Ishikawa (cell line): ENCODE measurements around the gene SRPK2.

ENCODE experiments used
- CEBPB ChIP-seq: IDR thresholded peaks from 2 replicates; pipeline ENCODE4 v1.6.1; 2012
- CREB1 ChIP-seq: IDR thresholded peaks from 2 replicates; pipeline ENCODE4 v1.6.1; 2012; ENCODE audit warnings: low read depth
- EGR1 ChIP-seq: IDR thresholded peaks from 2 replicates; pipeline ENCODE4 v1.6.1; 2012
- EP300 ChIP-seq: IDR thresholded peaks from 2 replicates; pipeline ENCODE4 v1.6.1; 2012; ENCODE audit warnings: borderline replicate concordance
- FOXM1 ChIP-seq: IDR thresholded peaks from 2 replicates; pipeline ENCODE4 v1.6.1; 2012; ENCODE audit warnings: low read depth, borderline replicate concordance
- NFIC ChIP-seq: IDR thresholded peaks from 2 replicates; pipeline ENCODE4 v1.6.1; 2012
- RAD21 ChIP-seq: IDR thresholded peaks from 2 replicates; pipeline ENCODE4 v1.6.1; 2012; ENCODE audit warnings: low read depth
- TAF1 ChIP-seq: IDR thresholded peaks from 2 replicates; pipeline ENCODE4 v1.6.1; 2012; ENCODE audit warnings: low read depth, mild to moderate bottlenecking
- TCF12 ChIP-seq: IDR thresholded peaks from 2 replicates; pipeline ENCODE4 v1.6.1; 2012; ENCODE audit warnings: low read depth
- TEAD4 ChIP-seq: IDR thresholded peaks from 2 replicates; pipeline ENCODE4 v1.6.1; 2012
- YY1 ChIP-seq: IDR thresholded peaks from 2 replicates; pipeline ENCODE4 v1.6.1; 2012; ENCODE audit warnings: low read depth
- ZBTB7A ChIP-seq: IDR thresholded peaks from 2 replicates; pipeline ENCODE4 v1.6.1; 2012; ENCODE audit warnings: low read depth
- TF ChIP-seq, protein P1 (sequence below): IDR thresholded peaks from 2 replicates; pipeline ENCODE4 v1.6.1; 2012
- TF ChIP-seq, protein P2 (sequence below): IDR thresholded peaks from 2 replicates; pipeline ENCODE4 v1.6.1; 2012; ENCODE audit warnings: low read depth, mild to moderate bottlenecking
- TF ChIP-seq, protein P3 (sequence below): IDR thresholded peaks from 2 replicates; pipeline ENCODE4 v1.6.1; 2012

SRPK2 gene

GRCh38 chr7:105319578-105319977, 69.1 kb downstream of the SRPK2 start:
- TF ChIP-seq EGR1 (no peak), FOXM1 (no peak), EP300 (no peak), NFIC (no peak), TAF1 (no peak), CREB1 (no peak)
- TF ChIP-seq, protein P1, sequence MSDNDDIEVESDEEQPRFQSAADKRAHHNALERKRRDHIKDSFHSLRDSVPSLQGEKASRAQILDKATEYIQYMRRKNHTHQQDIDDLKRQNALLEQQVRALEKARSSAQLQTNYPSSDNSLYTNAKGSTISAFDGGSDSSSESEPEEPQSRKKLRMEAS: no peak
- TF ChIP-seq, protein P2, sequence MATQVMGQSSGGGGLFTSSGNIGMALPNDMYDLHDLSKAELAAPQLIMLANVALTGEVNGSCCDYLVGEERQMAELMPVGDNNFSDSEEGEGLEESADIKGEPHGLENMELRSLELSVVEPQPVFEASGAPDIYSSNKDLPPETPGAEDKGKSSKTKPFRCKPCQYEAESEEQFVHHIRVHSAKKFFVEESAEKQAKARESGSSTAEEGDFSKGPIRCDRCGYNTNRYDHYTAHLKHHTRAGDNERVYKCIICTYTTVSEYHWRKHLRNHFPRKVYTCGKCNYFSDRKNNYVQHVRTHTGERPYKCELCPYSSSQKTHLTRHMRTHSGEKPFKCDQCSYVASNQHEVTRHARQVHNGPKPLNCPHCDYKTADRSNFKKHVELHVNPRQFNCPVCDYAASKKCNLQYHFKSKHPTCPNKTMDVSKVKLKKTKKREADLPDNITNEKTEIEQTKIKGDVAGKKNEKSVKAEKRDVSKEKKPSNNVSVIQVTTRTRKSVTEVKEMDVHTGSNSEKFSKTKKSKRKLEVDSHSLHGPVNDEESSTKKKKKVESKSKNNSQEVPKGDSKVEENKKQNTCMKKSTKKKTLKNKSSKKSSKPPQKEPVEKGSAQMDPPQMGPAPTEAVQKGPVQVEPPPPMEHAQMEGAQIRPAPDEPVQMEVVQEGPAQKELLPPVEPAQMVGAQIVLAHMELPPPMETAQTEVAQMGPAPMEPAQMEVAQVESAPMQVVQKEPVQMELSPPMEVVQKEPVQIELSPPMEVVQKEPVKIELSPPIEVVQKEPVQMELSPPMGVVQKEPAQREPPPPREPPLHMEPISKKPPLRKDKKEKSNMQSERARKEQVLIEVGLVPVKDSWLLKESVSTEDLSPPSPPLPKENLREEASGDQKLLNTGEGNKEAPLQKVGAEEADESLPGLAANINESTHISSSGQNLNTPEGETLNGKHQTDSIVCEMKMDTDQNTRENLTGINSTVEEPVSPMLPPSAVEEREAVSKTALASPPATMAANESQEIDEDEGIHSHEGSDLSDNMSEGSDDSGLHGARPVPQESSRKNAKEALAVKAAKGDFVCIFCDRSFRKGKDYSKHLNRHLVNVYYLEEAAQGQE: no peak

GRCh38 chr7:105316578-105317344, 72.0 kb downstream of the SRPK2 start:
- TF ChIP-seq, protein P2: no peak
- TF ChIP-seq YY1 (no peak), CREB1 (no peak), EP300 (no peak), TAF1 (no peak), EGR1 (no peak), ZBTB7A (no peak), TEAD4 (no peak), FOXM1 (no peak)
- TF ChIP-seq, protein P1: no peak
- TF ChIP-seq, protein P3, sequence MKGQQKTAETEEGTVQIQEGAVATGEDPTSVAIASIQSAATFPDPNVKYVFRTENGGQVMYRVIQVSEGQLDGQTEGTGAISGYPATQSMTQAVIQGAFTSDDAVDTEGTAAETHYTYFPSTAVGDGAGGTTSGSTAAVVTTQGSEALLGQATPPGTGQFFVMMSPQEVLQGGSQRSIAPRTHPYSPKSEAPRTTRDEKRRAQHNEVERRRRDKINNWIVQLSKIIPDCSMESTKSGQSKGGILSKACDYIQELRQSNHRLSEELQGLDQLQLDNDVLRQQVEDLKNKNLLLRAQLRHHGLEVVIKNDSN: no peak

- no peak for TF ChIP-seq FOXM1
- TF ChIP-seq RAD21: no peak
- TF ChIP-seq, protein P2: no peak
- no peak for TF ChIP-seq CREB1
- TF ChIP-seq NFIC: no peak
- TF ChIP-seq ZBTB7A: no peak
Observed at GRCh38 chr7:105315357-105315756, 73.4 kb downstream of the SRPK2 start.

DNA sequence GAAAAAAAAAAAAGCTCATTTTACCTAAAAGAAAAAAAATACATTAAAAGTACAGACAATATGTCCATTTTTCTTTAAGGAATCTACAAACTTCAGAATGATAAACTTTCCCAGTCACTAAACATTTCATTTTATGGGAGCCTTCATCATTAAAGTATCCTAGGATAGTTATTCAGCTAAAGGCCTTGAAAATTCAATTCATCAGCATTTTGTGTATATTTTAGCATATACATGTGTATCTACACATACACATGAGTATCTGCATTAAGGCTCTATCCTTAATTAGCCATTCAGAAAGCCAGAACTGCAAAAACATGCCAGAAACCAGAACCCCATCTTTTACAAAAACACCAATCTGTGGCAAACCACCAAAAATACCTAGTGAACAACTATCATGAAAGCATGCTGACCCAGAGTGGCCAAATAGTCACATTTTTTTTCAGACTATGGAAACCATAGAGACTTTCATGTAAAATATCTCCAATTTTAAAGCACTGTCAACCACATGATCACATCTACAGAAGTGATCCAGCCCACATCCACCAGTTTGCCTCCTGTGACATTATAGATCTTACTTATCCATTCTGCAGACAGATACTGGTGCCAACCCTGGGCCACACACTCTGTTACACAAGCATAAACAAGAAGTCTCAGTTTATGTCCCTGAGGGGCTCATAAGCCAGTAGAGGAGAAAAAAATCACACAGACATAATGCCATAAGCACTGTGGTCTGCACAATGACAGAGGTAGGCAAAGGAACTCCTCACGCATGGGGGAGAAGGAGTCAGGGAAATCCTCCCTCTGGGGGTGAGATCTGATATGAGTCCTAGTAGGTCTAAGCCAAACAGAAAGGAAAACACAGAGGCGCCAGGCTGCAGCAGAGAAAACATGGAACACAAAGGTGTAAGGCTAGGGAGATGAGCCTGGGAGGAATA, 79.2 kb downstream of the SRPK2 start:
- TF ChIP-seq CEBPB (no peak), CREB1 (no peak), RAD21 (no peak), YY1 (no peak), TAF1 (no peak), TCF12 (no peak), EGR1 (no peak), EP300 (no peak), FOXM1 (no peak), NFIC (no peak), TEAD4 (no peak), ZBTB7A (no peak)
- TF ChIP-seq, protein P1: no peak
- TF ChIP-seq, protein P2: no peak
- TF ChIP-seq, protein P3: no peak
